ENCODE measurements around the gene AUTS2. TPM values are rescaled to one million over a fixed set of nuclear protein-coding genes. Genes with fewer than 3 reads are reported as not detected.

The AUTS2 gene
- total RNA-seq, 1 experiment from 2014 or later = 4.6 TPM

DNA sequence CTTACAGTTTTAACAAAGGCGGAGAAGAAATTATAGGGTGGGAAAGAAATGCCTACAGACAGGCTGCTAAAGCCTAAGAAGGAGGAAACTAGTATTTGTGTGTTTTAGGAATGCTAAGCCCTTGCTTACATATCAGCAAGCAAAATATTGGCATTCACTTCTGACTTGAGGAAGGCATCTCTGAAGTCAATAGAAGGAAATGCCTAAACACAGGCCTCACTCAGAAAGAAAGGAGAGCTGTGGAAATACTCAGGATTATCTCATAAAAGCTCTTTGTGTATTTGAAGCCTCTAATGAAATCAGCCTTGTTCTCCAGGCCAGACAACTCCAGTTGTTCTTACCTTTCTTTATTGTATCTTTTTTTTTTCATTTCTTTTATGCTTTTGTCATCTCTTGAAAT lies 158.0 kb downstream of the AUTS2 start:
- no peak for DNase-seq (ENCODE audit: low read depth)

DNA sequence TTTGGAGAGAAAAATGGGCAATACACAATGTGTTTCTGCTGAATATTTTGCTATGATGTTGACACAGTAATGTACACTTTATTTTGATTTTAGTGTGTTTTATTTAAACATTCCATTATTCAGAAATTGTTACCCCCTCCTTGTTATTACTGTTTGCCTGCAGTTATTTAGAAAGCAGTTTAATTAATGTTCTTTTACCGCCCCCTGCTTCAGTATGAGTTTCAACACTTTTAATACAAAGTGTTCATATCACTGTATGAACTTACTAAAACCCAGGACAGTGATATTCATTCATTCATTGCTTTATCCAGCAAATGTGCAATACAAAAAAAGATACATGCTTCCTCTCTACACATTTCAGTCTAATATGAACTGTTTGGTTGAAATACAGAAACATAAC lies 159.3 kb downstream of the AUTS2 start:
- DNase-seq (ENCODE audit: low read depth) = no peak

DNA sequence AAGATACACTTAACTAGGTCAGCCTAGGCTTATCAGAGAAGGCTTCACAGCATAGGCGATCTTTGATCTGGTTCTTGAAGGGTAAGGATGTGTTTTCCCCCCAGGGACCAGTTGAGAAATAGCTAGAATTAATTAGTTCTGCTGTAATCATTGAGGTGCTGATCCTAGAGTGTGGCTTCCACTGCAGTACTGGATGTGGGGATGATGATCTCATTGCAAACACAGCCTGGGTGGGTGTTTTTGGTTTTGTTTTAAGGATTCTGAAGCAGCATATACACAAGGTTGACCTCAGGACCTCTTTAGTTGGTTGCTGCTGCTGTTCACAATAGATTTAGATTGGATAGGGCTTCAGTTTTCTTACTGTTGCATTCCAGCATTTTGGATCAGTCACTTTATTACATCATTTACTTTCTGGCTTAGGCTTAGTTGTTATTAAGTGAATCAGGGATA lies 159.7 kb downstream of the AUTS2 start:
- DNase-seq (ENCODE audit: low read depth) = no peak

DNA sequence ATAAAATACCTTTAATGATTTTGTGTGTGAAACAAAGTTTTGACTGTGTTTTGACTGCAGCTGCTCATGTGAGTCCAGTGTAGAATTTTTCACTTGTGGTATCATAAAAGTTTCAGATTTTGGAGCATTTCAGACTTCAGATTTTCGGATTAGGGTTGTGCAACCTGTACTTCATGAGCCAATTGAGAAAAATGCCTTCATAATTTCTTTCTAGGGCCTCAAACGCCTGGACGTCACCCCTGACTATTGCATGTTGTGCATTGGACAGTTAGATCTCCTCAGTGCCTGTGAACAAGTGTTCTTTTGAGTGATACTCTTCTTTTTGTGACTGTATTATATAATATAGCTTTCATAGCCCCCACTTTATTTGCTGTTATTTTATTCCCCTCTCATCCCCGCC lies 161.1 kb downstream of the AUTS2 start:
- no peak for DNase-seq (ENCODE audit: low read depth)

DNA sequence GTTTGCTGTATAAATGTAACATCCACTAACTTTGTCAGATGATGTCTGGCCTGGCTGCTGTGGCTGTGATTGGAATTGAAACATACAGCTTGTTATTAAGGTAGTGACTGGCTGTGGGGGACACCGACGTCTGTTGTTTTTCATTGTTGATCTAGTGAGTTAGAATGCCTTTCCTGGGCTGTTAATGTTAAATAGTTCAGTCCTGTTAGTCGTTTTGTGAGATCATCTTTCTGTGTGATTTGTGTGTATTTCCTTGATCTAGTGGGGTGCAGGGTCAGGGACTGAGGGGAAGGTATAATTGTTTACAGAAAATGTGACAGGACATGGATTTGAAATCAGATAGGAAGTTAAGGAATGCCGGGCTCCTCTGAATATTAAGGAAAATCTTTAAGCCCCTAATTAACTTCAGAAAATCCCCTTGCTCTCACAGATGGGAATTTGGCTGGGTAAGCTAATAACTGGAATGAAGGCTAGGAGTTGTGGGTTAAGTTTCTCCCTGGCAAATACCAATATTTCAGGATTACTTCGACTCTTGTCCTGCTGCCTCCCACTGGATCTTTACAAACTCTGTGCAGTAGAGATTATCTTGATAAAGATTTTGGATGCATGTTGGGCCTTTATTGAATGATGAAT lies 163.1 kb downstream of the AUTS2 start:
- DNase-seq (ENCODE audit: low read depth) = no peak

DNA sequence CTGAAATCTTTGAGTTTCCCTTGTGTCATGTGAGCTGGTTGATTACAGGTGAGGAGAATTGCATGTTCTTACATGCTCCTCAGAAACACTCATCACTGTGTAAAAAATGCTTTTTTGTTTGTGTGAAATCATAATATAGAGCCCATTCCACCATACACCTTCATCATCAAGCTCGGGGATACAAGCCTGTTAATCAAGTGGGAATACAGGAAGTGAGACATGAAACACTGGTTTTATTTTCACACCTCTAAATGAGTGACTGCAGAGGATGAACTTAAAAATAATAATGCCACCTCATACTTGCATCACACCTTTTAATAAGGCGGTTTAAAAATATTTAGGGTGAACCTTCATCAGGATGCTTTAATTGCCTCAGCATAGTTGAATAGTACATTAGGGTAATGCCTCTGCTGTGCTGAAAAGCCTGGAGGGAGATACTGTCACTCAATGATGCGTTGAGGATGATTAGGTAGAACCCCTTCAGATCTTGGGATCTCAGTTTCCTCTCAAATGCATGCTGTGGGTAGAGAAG lies 164.6 kb downstream of the AUTS2 start:
- DNase-seq (ENCODE audit: low read depth) = no peak

DNA sequence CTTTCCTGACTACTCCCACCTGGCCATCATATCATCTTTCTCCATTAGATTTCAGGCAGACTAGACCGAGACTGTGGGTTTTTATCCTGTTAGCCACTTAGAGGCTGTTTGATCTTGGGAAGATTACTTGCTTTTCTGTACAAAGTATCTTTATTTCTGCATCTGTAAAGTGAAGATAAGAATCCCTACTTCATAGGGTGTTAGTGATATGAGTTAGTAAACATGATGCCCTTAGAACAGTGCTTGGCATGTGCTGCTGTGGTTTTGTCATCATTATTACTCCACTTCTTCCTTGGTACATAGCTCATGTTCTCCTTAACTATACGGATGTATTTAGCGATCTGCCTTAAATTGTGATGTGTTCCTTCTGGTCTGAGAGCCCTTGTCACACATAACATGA lies 165.2 kb downstream of the AUTS2 start:
- no peak for DNase-seq (ENCODE audit: low read depth)

DNA sequence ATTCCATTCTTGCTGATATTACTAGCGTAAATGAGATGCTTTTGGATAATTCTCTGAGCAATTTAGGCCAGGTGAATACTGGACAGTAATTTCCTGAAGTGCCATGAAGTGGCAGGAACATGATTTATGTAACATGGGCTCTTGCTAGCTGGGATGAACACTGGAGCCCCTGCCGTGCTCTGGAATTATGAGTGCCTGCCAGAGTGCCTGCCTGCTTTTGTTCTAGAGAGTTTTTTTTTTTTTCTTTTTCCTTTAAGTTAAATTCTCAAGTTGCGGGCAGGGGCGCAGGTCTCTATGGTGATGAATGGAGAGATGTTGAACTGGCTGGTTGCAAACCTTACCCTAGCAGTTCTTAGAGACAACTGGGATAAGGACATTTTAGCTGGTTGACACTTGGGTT lies 165.9 kb downstream of the AUTS2 start:
- no peak for DNase-seq (ENCODE audit: low read depth)

DNA sequence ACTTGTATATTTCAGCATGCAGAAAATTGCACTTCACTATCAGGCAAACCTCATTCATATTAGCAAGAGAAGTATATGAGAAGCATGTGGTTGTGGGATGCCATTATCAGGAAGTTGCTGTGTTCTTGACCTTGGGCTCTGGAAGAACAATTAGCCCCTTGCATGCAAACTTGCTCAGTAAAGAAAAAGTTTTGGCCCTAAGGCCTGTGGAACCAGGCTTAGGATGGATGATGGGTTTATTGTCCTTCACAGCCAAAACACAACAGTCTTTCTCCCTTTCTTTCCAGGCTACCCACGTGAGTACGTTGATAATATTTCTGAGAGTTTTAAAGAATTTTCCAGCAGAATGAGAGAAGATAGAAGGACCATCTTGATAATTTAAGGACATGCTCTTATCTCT lies 166.4 kb downstream of the AUTS2 start:
- DNase-seq (ENCODE audit: low read depth) = no peak

DNA sequence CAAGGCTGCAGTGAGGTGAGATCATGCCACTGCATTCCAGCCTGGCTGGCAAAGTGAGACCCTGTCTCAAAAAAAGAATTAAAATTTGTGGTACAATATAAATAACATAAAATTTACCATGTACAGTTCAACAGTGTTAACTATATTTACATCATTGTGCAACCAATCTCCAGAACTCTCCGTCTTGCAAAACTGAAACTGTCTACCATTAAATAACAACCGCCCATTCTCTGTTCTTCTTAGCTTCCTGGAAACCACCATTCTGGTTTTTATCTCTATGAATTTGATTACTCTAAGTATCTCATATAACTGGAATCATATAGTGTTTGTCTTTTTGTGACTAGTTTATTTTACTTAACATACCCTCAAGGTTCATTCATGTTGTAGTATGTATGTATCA lies 167.6 kb downstream of the AUTS2 start:
- no peak for DNase-seq (ENCODE audit: low read depth)

DNA sequence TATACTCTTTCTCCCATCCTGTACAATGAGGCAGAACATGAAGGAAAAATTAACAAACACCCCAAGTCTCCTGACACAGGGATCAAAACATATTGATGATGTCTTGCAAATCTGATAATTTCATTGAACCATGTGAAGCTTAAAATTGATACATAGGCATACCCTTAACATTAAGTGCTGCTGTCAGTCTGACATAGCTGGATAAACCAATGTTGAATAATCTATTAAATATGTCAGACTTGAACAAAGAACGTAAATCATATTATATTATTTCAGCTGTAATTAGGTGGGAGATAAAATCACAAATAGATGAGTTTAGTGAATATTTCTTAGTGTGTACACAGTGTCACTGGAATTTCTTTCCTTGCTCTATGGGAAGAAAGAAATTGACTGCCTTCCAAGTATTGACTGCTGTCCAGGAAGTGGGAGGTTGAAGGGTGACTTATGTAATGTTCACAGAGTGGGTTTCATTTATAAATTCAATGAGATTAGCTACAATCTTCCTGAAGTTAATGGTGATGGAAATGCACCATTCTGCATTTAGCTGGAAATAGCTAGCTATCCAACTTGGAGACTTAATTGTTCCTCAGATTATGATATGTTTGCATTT lies 170.8 kb downstream of the AUTS2 start:
- DNase-seq (ENCODE audit: low read depth) = no peak

DNA sequence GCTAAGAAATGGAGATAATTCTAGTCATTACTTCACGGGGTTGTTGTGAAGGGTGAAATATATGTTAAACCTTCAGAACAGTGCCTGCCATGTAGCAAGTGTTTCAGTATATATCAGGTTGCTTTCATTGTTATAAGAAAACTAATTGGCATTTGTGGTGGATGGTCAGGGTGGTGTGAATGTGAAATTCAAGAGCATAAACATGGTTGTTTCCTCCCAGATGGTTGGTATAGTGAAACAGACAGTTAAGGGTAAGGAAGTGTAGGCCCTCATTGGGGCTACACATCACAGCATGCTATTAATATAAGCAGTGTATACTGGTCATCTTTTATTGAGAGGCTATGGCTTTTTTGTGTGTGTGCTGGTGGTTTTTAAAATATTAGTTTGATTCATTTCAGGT lies 171.6 kb downstream of the AUTS2 start:
- no peak for DNase-seq (ENCODE audit: low read depth)

DNA sequence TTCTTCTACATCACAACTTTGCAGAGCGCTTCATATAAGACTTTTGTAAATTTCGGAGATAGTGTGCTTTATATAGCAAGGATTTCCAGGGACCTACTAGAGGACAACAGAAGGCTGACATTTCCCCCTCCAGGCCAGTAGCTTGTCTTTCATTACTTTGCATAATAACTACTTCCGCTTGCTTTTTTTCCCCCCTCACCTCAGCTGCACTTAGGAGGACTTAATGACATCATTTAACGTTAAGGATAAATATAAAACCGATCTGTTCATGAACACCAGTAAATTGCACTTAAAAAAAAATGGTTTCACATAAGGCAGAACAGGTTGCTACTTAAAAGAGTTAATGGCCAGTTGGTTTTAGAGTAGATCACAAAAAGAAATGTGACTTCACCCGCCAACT lies 172.3 kb downstream of the AUTS2 start:
- no peak for DNase-seq (ENCODE audit: low read depth)

DNA sequence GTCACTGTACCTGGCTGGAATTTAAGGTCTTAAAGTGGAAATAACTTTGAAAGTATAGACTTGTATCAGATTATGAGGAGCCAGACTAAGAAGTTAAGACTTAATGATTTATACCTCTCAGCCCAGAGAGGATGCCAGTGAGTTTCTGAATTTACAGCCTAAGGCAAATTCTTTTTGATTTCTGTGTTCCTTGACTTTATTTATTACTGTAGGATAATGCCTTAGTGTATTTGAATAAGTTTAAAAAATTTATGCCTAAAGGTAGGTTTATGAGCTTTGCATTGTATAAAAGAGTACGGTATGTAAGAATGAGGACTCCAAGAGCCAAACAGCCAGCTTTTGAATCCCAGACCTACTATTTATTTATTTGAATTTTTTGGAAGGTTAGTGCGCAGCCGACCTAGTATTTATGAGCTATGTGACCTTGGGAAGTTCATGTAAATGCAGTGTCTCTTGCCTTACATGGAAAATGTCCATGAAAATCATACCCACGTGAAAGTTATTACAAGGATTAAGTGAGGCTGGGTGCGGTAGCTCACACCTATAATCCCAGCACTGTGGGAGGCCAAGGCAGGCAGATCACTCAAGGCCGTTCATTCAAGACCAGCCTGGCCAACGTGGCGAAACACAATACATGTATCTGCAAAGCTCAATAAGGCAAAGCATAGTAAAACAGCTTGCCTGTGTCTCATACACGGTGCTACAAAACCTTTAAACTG lies 174.6 kb downstream of the AUTS2 start:
- DNase-seq (ENCODE audit: low read depth) = no peak

DNA sequence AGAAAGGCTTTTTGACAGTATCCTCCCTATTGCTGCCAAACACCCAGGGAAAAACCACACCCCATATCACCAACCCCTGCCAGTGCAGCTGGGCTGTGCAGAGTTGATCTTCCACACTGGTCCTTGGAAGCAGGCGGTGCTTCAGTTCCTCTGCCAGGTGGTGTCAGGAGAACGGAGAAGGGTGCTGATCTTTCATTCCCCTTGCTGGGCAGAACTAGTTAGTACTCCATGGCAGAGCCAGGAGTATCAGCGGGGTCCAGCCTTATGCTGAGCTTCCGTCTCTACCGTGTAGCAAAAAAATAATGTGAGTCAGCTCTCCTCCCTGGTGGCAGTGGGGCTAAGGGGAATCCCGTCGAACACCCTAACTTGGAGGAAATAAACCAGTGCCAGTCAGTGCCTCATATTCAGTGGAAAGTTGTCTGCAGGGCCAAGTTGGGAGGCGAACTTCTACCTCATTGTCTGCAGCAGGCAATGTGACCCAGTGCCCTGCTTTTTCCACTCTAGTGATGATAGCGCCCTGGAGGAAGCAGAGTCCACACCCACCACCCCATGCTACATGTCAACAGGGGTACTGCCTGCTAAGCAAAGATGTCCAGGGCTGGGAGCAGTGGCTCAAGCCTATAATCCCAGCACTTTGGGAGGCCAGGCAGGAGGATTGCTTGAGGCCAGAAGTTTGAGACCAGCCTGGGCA lies 175.4 kb downstream of the AUTS2 start:
- DNase-seq (ENCODE audit: low read depth) = no peak

DNA sequence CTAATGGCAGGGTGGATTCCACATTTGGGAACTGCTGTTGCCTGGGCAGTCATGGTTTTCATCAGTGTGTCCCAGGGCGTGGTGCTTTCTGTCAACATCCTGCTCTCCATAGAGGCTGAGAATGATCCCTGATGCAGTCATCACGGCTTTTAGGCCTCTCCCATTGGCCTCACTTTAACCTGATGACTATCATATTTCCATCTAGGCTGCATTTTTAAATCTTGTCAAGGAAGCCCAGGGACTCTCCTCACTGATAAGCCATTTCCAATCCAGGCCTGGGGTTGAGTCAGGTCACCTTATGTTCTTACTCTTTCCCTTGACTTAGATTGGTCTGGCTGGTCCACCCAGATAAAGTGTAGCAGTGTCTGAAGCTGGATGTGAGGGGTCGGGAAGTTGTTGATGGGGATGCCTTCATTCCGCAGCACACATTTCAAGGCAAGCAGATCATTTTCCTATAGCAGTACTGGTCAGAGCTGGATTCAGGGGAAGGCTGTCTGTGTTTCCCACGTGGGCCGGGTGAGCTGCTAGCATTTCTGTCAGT lies 177.0 kb downstream of the AUTS2 start:
- DNase-seq (ENCODE audit: low read depth) = no peak

DNA sequence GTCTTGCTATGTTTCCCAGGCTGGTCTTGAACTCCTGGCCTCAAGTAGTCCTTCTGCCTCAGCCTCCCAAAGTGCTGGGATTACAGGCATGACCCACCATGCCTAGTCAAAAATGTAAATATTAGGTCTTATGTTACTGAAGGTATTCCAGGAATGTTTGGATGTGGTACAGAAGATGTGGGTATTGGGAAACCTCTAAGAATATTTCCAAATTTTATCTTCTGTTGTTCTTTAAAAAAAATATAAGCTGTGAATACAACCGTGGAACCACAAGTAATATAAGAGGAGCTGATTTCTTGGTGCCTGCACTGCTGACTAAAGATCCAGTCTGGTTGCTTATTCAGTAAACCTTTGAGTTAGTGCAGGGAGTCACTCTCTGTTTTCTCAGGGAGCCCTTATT lies 178.3 kb downstream of the AUTS2 start:
- DNase-seq (ENCODE audit: low read depth) = no peak

DNA sequence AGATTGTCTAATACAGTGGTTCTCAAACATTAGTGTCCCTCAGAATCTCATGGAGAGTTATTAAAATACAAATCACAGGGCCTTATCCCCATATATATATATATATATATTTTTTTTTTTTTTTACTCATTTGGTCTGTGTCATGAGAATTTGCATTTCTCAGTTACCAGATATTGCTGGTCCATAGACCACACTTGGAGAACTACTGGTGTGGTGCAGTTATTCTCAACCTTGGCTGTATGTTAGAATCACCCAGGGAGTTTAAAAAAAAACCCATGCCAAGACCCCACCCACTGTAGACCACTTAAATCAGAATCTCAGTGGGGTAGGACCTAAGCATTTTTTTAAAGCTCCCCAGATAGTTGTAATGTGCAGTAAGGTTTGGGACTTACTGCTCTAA lies 179.9 kb downstream of the AUTS2 start:
- no peak for DNase-seq (ENCODE audit: low read depth)

DNA sequence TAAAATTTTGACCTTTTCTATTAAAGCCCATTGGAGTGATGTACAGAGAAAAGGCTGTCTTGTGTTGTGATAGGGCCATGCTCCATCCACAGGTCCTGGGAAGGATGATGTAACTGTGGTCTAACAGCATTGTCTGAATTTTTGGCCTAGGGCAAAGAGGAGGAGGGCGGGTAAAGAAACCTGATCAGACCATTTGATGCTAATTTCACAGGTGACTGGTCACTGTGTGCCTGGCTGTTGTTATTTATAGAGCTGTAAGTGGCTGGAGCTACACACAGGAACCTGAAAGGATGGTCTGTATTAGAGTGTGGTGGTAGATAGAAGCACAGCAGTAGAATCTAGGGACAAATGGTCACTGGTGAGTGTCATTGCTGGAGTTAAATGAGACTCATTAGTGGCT lies 182.1 kb downstream of the AUTS2 start:
- no peak for DNase-seq (ENCODE audit: low read depth)

DNA sequence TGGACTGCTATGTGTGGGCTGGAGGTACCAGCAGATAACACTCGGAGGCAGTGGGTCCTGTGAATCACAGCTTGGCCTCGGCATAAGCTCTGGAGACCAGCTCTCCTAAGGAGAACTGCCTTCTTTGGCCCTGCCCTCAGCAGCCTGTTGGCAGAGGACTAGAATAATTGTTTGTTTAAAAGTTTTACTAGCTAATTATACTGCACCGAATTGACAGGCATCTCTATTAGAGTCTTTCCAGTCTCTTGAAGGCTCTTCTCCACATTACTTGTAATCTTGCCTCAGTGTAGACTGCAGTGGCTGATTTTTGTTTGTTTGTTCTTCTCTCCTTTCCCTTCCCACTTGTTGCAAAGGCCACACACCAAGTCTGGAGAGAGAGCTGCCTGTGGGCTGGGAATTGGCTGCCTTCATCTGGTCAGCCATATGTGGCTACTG lies 183.2 kb downstream of the AUTS2 start:
- DNase-seq (ENCODE audit: low read depth) = no peak

DNA sequence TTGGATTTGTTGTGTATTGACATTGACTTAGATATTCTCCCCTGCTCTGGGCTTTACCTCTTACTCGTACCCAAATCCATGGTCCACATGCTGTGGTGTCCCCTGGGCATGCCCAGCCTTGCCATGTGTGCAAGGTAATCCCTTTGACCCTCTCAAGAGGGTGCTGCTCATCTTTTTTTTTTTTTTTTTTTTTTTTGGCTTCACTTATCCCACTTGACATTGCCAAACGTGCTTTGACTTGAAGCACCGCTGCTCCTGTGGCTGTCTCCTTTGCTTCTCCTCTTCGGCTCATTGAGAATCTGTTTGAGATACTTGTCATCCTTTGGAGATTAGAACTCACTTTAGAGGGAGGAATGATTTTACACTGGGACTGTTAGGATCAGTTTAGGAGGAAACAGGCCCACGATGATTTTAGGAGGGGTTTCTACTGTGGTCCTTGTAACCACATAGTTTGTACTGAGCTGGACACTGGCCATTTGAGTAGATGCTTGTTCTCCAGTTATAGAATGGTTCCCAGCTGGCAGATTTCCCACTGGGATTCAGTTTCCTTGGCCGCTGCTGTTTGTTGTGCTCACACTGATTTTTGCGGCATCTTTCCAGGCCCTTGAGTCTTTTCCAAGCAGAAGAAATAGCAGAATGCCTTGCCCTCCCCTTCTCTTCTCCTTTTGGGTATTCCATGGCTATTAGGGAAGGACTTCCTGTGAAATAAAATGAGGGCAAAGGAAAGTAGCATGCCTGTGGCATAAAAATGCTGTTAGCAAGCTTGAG lies 184.8 kb downstream of the AUTS2 start:
- DNase-seq (ENCODE audit: low read depth) = no peak

Data from LHCN-M2 (cell line).